ENCODE results near the gene NPFFR1.

DNA sequence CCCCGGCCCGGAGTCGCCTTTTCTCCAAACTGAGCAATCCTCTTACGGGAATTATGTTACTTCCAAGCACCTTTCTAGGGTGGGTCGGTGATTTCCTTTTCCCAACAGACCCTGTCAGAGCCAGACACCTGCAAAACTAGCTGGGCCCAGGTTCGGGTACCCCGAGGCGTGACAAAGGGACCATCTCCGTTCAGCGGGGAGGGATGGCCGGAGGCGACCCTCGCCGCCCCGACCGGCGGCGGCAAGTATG is 51.0 kb downstream of the NPFFR1 start:
- no peak for TF ChIP-seq ZNF274 (IDR thresholded peaks at IDR 0.05; ENCODE audit: low read depth, low read length)
- TF ChIP-seq YY1 (IDR thresholded peaks at IDR 0.05; ENCODE audit: insufficient read depth, insufficient read length), result no peak
- TF ChIP-seq SUZ12 (IDR thresholded peaks at IDR 0.05; ENCODE audit: extremely low read depth, insufficient read depth, insufficient read length), result no peak
